Panc1 (cell line): ENCODE measurements around the gene NUDT16L1. TPM values are rescaled to one million over a fixed set of nuclear protein-coding genes. Genes with fewer than 3 reads are reported as not detected.

Experiments
- ATAC-seq: fragments of 200-7000 bp; cut with Tn5 transposase; 2 replicates; pipeline ENCODE4 v1.9.1; 2020; ENCODE audit warnings: mild to moderate bottlenecking, moderate library complexity
- BruUV-seq: library from RNA; stranded (reverse); fragments of 400-500 nt; replicated peaks from 2 replicates; lab custom pipeline; 2021; lab: Mats Ljungman, UMichigan
- CTCF ChIA-PET: fragments of 300-600 bp; sonication (Branson Sonifier 250); formaldehyde crosslinking; loops from one replicate; lab custom pipeline; 2022; ENCODE audit warnings: antibody characterized with exemption; lab: Charles Lee
- POLR2A ChIA-PET: fragments of 300-600 bp; sonication (Branson Sonifier 250); formaldehyde crosslinking; loops from one replicate; lab custom pipeline; 2022; ENCODE audit warnings: antibody characterized with exemption; lab: Charles Lee
- DNase-seq: peaks from one replicate; pipeline ENCODE4 v3.0.0-alpha.2; 2010; ENCODE audit warnings: low read depth, low spot score
- H3K27ac ChIP-seq: 2 replicates; pipeline ENCODE4 v1.5.1; 2011; ENCODE audit warnings: mild to moderate bottlenecking, low read length, inconsistent platforms
- H3K27me3 ChIP-seq: fragments of 200-500 bp; sonication (Bioruptor generic); 2 replicates; pipeline ENCODE4 v1.6.0; 2014; ENCODE audit warnings: low read length, inconsistent platforms; ENCODE audit not compliant: control insufficient read depth, insufficient read depth
- H3K36me3 ChIP-seq: fragments of 200-500 bp; sonication (Bioruptor generic); 2 replicates; pipeline ENCODE4 v1.5.1; 2014; ENCODE audit warnings: inconsistent platforms, mild to moderate bottlenecking, low read length, moderate library complexity; ENCODE audit not compliant: control insufficient read depth, insufficient read depth
- H3K4me1 ChIP-seq: 2 replicates; pipeline ENCODE4 v1.5.1; 2011; ENCODE audit warnings: inconsistent platforms, mild to moderate bottlenecking, low read length, moderate library complexity; ENCODE audit not compliant: control insufficient read depth, insufficient read depth
- H3K4me3 ChIP-seq, 2 experiments: 2 replicates each; pipeline ENCODE4 v1.5.1; 2011 to 2012; ENCODE audit warnings: low read depth in 2 of 2, low read length in 2 of 2, mild to moderate bottlenecking in 2 of 2, inconsistent platforms in 1 of 2, moderate library complexity in 1 of 2
- H3K9me3 ChIP-seq: fragments of 200-500 bp; sonication (Bioruptor generic); 2 replicates; pipeline ENCODE4 v1.5.1; 2014; ENCODE audit warnings: low read depth, mild to moderate bottlenecking, inconsistent platforms, low read length, moderate library complexity; ENCODE audit not compliant: control insufficient read depth, insufficient read depth
- CTCF ChIP-seq: fragments of 450-650 bp; IDR thresholded peaks from 2 replicates; pipeline ENCODE4 v1.5.1; 2017; ENCODE audit warnings: mild to moderate bottlenecking
- POLR2AphosphoS5 ChIP-seq: IDR thresholded peaks from 2 replicates; pipeline ENCODE4 v1.6.1; 2012; ENCODE audit warnings: mild to moderate bottlenecking, low read depth, low read length, moderate library complexity
- REST ChIP-seq, 2 experiments: IDR thresholded peaks; 2 replicates each; pipeline ENCODE4 v1.6.1; 2011 to 2012; ENCODE audit warnings: low read depth in 2 of 2, control low read depth in 1 of 2, low read length in 1 of 2, mild to moderate bottlenecking in 1 of 2, moderate library complexity in 1 of 2; ENCODE audit not compliant: insufficient read depth in 1 of 2
- SIN3A ChIP-seq: IDR thresholded peaks from 2 replicates; pipeline ENCODE4 v1.6.1; 2012; ENCODE audit warnings: low read depth, mild to moderate bottlenecking, low read length, moderate library complexity, borderline replicate concordance; ENCODE audit not compliant: insufficient read depth
- TCF7L2 ChIP-seq: IDR thresholded peaks from 2 replicates; pipeline ENCODE4 v1.6.1; 2011; ENCODE audit warnings: mild to moderate bottlenecking, low read depth, low read length, inconsistent platforms
- in situ Hi-C: cut with HindIII; loops from 2 replicates; pipeline ENCODE4 v1.10.0; 2016; ENCODE audit warnings: low sequenced_read_pairs, low pct_unique_long_range_greater_than_20kb
- intact Hi-C: fragments of 100-400 bp; cut with micrococcal nuclease; formaldehyde crosslinking; loops from one replicate; pipeline ENCODE4 v1.10.0; 2022; ENCODE audit not compliant: unreplicated experiment
- total RNA-seq: library from RNA; stranded (reverse); gene quantifications from one replicate; pipeline ENCODE4 v1.2.1, GENCODE V29; 2021; ENCODE audit not compliant: unreplicated experiment

NUDT16L1 gene
- total RNA-seq, 1 experiment from 2014 or later: 42.9 TPM

- H3K36me3 ChIP-seq: no peaks in the 10 kb centered on the region; the same call in 1 of the 2 replicates
- DNase-seq (no peak), ATAC-seq (no peak)
- BruUV-seq: no TSS peak
- H3K4me1 ChIP-seq: no peaks in the 10 kb centered on the region
- no peak overlapping the region for H3K4me3 ChIP-seq
- no peak for TF ChIP-seq CTCF
- TF ChIP-seq POLR2AphosphoS5: no peak
- no peak for TF ChIP-seq SIN3A
- in situ Hi-C loops: no loop called here
- intact Hi-C loops: no loop called here
- POLR2A ChIA-PET: no interaction called here
- no peak overlapping the region for H3K27ac ChIP-seq
- H3K27me3 ChIP-seq: no peaks in the 10 kb centered on the region
- H3K9me3 ChIP-seq: no peaks in the 10 kb centered on the region
- CTCF ChIA-PET: interaction anchor here (0.6 kb wide), 1 partner anchor 16 kb away, joined by 3 read pairs; no protein-coding TSS in a partner anchor
Observed at GRCh38 chr16:4654011-4654963, 39.1 kb upstream of the NUDT16L1 start.

- Histone ChIP-seq H3K36me3 (no peaks in the 10 kb centered on the region; the same call in 1 of the 2 replicates), H3K27me3 (no peaks in the 10 kb centered on the region), H3K4me1 (no peaks in the 10 kb centered on the region), H3K4me3 (no peak overlapping the region), H3K27ac (no peak overlapping the region), H3K9me3 (no peaks in the 10 kb centered on the region)
- BruUV-seq: no TSS peak
- TF ChIP-seq POLR2AphosphoS5 (no peak), SIN3A (no peak), TCF7L2 (no peak), CTCF (no peak), REST (IDR thresholded peaks at IDR 0.05; ENCODE audit: insufficient read depth in 1 of 2, low read depth in 2 of 2, low read length in 1 of 2) (no peak)
- in situ Hi-C loops (no loop called here), intact Hi-C loops (no loop called here)
- no peak for ATAC-seq
- ChIA-PET POLR2A (no interaction called here), CTCF (no interaction called here)
- no peak for DNase-seq
Observed at GRCh38 chr16:4654964-4655590, 38.3 kb upstream of the NUDT16L1 start.
